GM23338 (cell line): ENCODE data around the gene PIGP. TPM values are rescaled to one million over a fixed set of nuclear protein-coding genes. Genes with fewer than 3 reads are reported as not detected.

Source experiments
- ATAC-seq: fragments of 200-7000 bp; cut with Tn5 transposase; 3 replicates; pipeline ENCODE4 v1.9.1; 2020
- DNase-seq: peaks from one replicate; pipeline ENCODE4 v3.0.0-alpha.2; 2015; ENCODE audit warnings: low spot score
- H2AFZ ChIP-seq: fragments of 200-600 bp; sonication (generic); 2 replicates; pipeline ENCODE4 v1.8.0; 2016; ENCODE audit warnings: antibody characterized with exemption, mild to moderate bottlenecking, moderate library complexity
- H3F3A ChIP-seq: fragments of 200-600 bp; sonication (generic); replicated peaks from 2 replicates; pipeline ENCODE4 v1.8.0; 2017; ENCODE audit warnings: antibody characterized with exemption, mixed run types, low read depth
- H3K27ac ChIP-seq: fragments of 200-600 bp; sonication (generic); 2 replicates; pipeline ENCODE4 v1.6.1; 2016; ENCODE audit warnings: low read depth
- H3K27me3 ChIP-seq: fragments of 200-600 bp; sonication (generic); 2 replicates; pipeline ENCODE4 v1.8.0; 2016; ENCODE audit warnings: mild to moderate bottlenecking, mixed run types, moderate library complexity; ENCODE audit not compliant: insufficient read depth
- H3K36me3 ChIP-seq: fragments of 200-600 bp; sonication (generic); 2 replicates; pipeline ENCODE4 v1.8.0; 2016; ENCODE audit warnings: mild to moderate bottlenecking; ENCODE audit not compliant: insufficient read depth
- H3K4me1 ChIP-seq: fragments of 200-600 bp; sonication (generic); 2 replicates; pipeline ENCODE4 v1.8.0; 2016; ENCODE audit warnings: mild to moderate bottlenecking, moderate library complexity; ENCODE audit not compliant: insufficient read depth
- H3K4me2 ChIP-seq: fragments of 200-600 bp; sonication (generic); 2 replicates; pipeline ENCODE4 v1.7.1; 2017; ENCODE audit warnings: mixed run types
- H3K4me3 ChIP-seq: fragments of 200-600 bp; sonication (generic); 2 replicates; pipeline ENCODE4 v1.6.1; 2016; ENCODE audit warnings: mixed run types
- H3K79me2 ChIP-seq: fragments of 200-600 bp; sonication (generic); replicated peaks from 2 replicates; pipeline ENCODE4 v1.8.0; 2017; ENCODE audit warnings: mild to moderate bottlenecking; ENCODE audit not compliant: insufficient read depth
- H3K9me2 ChIP-seq: fragments of 200-600 bp; sonication (generic); 2 replicates; pipeline ENCODE4 v1.8.0; 2017; ENCODE audit not compliant: insufficient read depth
- H4K20me1 ChIP-seq: fragments of 200-600 bp; sonication (generic); replicated peaks from 2 replicates; pipeline ENCODE4 v1.8.0; 2017; ENCODE audit warnings: mild to moderate bottlenecking; ENCODE audit not compliant: insufficient read depth
- H3K27ac Mint-ChIP-seq: 2 replicates; pipeline ENCODE4 v1.8.0; 2020; ENCODE audit warnings: inconsistent platforms, mild to moderate bottlenecking, moderate library complexity, mixed read lengths
- H3K27me3 Mint-ChIP-seq: 3 replicates; pipeline ENCODE4 v1.8.0; 2022; ENCODE audit warnings: low read depth, mild to moderate bottlenecking, moderate library complexity, mixed read lengths, inconsistent platforms; ENCODE audit not compliant: insufficient read depth, poor library complexity
- H3K36me3 Mint-ChIP-seq: 3 replicates; pipeline ENCODE4 v1.8.0; 2021; ENCODE audit warnings: low read depth, mild to moderate bottlenecking, inconsistent platforms, moderate library complexity, mixed read lengths
- H3K4me1 Mint-ChIP-seq: 3 replicates; pipeline ENCODE4 v1.8.0; 2020; ENCODE audit warnings: mild to moderate bottlenecking, inconsistent platforms, mixed read lengths
- H3K4me3 Mint-ChIP-seq: 3 replicates; pipeline ENCODE4 v1.8.0; 2021; ENCODE audit warnings: moderate library complexity, mild to moderate bottlenecking, inconsistent platforms, mixed read lengths
- H3K9me3 Mint-ChIP-seq: 3 replicates; pipeline ENCODE4 v1.8.0; 2020; ENCODE audit warnings: moderate library complexity, mild to moderate bottlenecking, inconsistent platforms, mixed read lengths
- CREB1 ChIP-seq: fragments of 250-450 bp; sonication (Bioruptor Pico); IDR thresholded peaks from 2 replicates; pipeline ENCODE4 v1.5.0; 2020; ENCODE audit warnings: low read depth, mild to moderate bottlenecking, moderate library complexity
- EZH2 ChIP-seq: fragments of 200-600 bp; sonication (generic); IDR thresholded peaks from one replicate; pipeline ENCODE4 v1.8.0; 2017; ENCODE audit warnings: antibody characterized with exemption, mild to moderate bottlenecking, low read depth; ENCODE audit not compliant: unreplicated experiment
- EZH2phosphoT487 ChIP-seq: fragments of 200-600 bp; sonication (generic); IDR thresholded peaks from one replicate; pipeline ENCODE4 v1.8.1; 2018; ENCODE audit warnings: antibody characterized with exemption; ENCODE audit not compliant: unreplicated experiment
- NANOG ChIP-seq: IDR thresholded peaks from 2 replicates; pipeline ENCODE4 v1.6.1; 2016; ENCODE audit warnings: antibody characterized with exemption, borderline replicate concordance
- POLR2AphosphoS5 ChIP-seq: IDR thresholded peaks from 2 replicates; pipeline ENCODE4 v1.6.1; 2016; ENCODE audit warnings: antibody characterized with exemption, low read depth
- ZNF114 ChIP-seq: fragments of 250-450 bp; sonication (Bioruptor Pico); IDR thresholded peaks from 2 replicates; pipeline ENCODE4 v1.5.0; 2020; ENCODE audit warnings: mild to moderate bottlenecking, moderate library complexity
- ZNF331 ChIP-seq: fragments of 250-450 bp; sonication (Bioruptor Pico); IDR thresholded peaks from 2 replicates; pipeline ENCODE4 v1.5.0; 2020; ENCODE audit warnings: low read depth, mild to moderate bottlenecking, moderate library complexity
- polyA plus RNA-seq: library from polyadenylated mRNA; unstranded; fragments of >200 nt; fragmentation: Nextera tagmentation; extraction: Ambion mirVana; gene quantifications from 2 replicates; pipeline ENCODE4 v1.2.1, GENCODE V29; 2016
- total RNA-seq: library from RNA; depleted of rRNA; stranded (reverse); fragments of >200 nt; shearing (Covaris generic); gene quantifications from 2 replicates; pipeline ENCODE4 v1.2.3, GENCODE V29; 2014
- TF ChIP-seq, protein P1 (sequence below): fragments of 250-450 bp; sonication (Bioruptor Pico); IDR thresholded peaks from 2 replicates; pipeline ENCODE4 v1.5.0; 2020; ENCODE audit warnings: mild to moderate bottlenecking, moderate library complexity
- TF ChIP-seq, protein P2 (sequence below): IDR thresholded peaks from one replicate; pipeline ENCODE4 v1.6.1; 2018; ENCODE audit warnings: antibody characterized with exemption; ENCODE audit not compliant: unreplicated experiment
- TF ChIP-seq, protein P3 (sequence below): IDR thresholded peaks from 2 replicates; pipeline ENCODE4 v1.6.1; 2016; ENCODE audit warnings: antibody characterized with exemption

The PIGP gene
- total and polyA plus RNA-seq, 2 experiments from 2014 or later = 5.2 to 19.6 TPM

DNA sequence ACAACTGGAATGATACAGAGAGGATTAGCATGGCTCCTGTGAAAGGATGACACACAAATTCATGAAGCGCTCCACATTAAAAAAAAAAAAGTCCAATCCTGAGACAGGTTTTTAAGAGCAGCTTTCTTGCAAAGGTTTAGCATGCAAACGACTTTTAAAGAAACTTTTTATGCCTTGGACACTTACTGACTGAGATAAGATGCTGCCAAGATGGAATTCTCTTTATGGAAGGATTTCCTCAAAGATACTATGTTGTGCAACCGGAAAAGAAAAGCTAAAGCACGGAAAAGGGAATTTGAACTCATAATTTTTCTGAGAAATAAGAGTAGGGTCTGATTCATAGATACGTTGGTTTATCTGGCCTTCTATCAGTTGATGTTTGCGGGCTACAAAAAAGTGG is 27.3 kb downstream of the PIGP start (continued):
- no peak for TF ChIP-seq EZH2phosphoT487
- no peak for TF ChIP-seq ZNF114 (CRISPR knock-in tag)
- TF ChIP-seq POLR2AphosphoS5 = no peak
- TF ChIP-seq, protein P1, sequence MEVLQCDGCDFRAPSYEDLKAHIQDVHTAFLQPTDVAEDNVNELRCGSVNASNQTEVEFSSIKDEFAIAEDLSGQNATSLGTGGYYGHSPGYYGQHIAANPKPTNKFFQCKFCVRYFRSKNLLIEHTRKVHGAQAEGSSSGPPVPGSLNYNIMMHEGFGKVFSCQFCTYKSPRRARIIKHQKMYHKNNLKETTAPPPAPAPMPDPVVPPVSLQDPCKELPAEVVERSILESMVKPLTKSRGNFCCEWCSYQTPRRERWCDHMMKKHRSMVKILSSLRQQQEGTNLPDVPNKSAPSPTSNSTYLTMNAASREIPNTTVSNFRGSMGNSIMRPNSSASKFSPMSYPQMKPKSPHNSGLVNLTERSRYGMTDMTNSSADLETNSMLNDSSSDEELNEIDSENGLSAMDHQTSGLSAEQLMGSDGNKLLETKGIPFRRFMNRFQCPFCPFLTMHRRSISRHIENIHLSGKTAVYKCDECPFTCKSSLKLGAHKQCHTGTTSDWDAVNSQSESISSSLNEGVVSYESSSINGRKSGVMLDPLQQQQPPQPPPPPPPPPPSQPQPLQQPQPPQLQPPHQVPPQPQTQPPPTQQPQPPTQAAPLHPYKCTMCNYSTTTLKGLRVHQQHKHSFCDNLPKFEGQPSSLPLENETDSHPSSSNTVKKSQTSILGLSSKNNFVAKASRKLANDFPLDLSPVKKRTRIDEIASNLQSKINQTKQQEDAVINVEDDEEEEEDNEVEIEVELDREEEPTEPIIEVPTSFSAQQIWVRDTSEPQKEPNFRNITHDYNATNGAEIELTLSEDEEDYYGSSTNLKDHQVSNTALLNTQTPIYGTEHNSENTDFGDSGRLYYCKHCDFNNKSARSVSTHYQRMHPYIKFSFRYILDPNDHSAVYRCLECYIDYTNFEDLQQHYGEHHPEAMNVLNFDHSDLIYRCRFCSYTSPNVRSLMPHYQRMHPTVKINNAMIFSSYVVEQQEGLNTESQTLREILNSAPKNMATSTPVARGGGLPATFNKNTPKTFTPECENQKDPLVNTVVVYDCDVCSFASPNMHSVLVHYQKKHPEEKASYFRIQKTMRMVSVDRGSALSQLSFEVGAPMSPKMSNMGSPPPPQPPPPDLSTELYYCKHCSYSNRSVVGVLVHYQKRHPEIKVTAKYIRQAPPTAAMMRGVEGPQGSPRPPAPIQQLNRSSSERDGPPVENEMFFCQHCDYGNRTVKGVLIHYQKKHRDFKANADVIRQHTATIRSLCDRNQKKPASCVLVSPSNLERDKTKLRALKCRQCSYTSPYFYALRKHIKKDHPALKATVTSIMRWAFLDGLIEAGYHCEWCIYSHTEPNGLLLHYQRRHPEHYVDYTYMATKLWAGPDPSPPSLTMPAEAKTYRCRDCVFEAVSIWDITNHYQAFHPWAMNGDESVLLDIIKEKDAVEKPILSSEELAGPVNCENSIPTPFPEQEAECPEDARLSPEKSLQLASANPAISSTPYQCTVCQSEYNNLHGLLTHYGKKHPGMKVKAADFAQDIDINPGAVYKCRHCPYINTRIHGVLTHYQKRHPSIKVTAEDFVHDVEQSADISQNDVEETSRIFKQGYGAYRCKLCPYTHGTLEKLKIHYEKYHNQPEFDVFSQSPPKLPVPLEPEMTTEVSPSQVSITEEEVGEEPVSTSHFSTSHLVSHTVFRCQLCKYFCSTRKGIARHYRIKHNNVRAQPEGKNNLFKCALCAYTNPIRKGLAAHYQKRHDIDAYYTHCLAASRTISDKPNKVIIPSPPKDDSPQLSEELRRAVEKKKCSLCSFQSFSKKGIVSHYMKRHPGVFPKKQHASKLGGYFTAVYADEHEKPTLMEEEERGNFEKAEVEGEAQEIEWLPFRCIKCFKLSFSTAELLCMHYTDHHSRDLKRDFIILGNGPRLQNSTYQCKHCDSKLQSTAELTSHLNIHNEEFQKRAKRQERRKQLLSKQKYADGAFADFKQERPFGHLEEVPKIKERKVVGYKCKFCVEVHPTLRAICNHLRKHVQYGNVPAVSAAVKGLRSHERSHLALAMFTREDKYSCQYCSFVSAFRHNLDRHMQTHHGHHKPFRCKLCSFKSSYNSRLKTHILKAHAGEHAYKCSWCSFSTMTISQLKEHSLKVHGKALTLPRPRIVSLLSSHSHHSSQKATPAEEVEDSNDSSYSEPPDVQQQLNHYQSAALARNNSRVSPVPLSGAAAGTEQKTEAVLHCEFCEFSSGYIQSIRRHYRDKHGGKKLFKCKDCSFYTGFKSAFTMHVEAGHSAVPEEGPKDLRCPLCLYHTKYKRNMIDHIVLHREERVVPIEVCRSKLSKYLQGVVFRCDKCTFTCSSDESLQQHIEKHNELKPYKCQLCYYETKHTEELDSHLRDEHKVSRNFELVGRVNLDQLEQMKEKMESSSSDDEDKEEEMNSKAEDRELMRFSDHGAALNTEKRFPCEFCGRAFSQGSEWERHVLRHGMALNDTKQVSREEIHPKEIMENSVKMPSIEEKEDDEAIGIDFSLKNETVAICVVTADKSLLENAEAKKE (CRISPR knock-in tag) = no peak

DNA sequence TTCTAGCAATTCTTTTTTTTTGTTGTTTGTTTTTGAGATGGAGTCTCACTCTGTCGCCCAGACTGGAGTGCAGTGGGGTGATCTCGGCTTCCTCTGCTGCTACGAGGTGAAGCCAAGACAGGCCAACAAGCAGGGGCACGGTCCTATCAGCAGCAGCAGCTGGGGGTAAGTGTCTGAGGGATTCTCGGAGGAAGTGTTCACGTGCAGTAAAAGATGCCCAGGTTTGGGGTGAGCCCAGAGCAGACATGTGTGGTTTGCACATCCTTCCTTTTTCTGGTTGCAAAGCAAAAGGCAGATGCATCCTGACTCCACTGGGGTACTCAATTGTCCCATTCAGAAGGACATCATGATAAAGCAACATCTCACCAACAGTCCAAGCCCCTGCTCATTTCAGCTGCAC is 27.7 kb downstream of the PIGP start:
- Histone ChIP-seq H4K20me1 (no peaks in the 10 kb centered on the region), H3K27ac (no peak overlapping the region), H3K4me3 (no peak overlapping the region), H3K36me3 (no peaks in the 10 kb centered on the region), H3K4me2 (no peak overlapping the region), H3K4me1 (peaks cover 11% of the 10 kb centered on the region; the same call in 1 of the 2 replicates), H3K27me3 (peaks cover 51% of the 10 kb centered on the region), H2AFZ (no peak overlapping the region), H3F3A (no peaks in the 10 kb centered on the region), H3K79me2 (no peaks in the 10 kb centered on the region), H3K9me2 (no peaks in the 10 kb centered on the region)
- Mint-ChIP-seq H3K9me3 (no peaks in the 10 kb centered on the region), H3K27me3 (peaks cover 35% of the 10 kb centered on the region), H3K4me3 (no peak overlapping the region), H3K27ac (no peak overlapping the region), H3K4me1 (peaks cover 33% of the 10 kb centered on the region), H3K36me3 (no peaks in the 10 kb centered on the region)
- ATAC-seq = no peak
- TF ChIP-seq EZH2 (no peak), ZNF331 (no peak), CREB1 (CRISPR knock-in tag) (no peak), ZNF114 (CRISPR knock-in tag) (no peak), NANOG (no peak)
- TF ChIP-seq, protein P2, sequence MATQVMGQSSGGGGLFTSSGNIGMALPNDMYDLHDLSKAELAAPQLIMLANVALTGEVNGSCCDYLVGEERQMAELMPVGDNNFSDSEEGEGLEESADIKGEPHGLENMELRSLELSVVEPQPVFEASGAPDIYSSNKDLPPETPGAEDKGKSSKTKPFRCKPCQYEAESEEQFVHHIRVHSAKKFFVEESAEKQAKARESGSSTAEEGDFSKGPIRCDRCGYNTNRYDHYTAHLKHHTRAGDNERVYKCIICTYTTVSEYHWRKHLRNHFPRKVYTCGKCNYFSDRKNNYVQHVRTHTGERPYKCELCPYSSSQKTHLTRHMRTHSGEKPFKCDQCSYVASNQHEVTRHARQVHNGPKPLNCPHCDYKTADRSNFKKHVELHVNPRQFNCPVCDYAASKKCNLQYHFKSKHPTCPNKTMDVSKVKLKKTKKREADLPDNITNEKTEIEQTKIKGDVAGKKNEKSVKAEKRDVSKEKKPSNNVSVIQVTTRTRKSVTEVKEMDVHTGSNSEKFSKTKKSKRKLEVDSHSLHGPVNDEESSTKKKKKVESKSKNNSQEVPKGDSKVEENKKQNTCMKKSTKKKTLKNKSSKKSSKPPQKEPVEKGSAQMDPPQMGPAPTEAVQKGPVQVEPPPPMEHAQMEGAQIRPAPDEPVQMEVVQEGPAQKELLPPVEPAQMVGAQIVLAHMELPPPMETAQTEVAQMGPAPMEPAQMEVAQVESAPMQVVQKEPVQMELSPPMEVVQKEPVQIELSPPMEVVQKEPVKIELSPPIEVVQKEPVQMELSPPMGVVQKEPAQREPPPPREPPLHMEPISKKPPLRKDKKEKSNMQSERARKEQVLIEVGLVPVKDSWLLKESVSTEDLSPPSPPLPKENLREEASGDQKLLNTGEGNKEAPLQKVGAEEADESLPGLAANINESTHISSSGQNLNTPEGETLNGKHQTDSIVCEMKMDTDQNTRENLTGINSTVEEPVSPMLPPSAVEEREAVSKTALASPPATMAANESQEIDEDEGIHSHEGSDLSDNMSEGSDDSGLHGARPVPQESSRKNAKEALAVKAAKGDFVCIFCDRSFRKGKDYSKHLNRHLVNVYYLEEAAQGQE = no peak
- TF ChIP-seq, protein P3, sequence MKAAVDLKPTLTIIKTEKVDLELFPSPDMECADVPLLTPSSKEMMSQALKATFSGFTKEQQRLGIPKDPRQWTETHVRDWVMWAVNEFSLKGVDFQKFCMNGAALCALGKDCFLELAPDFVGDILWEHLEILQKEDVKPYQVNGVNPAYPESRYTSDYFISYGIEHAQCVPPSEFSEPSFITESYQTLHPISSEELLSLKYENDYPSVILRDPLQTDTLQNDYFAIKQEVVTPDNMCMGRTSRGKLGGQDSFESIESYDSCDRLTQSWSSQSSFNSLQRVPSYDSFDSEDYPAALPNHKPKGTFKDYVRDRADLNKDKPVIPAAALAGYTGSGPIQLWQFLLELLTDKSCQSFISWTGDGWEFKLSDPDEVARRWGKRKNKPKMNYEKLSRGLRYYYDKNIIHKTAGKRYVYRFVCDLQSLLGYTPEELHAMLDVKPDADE = no peak
- DNase-seq = no peak
